Sigmoid colon (tissue), 4 donors: ENCODE results near the gene SAPCD1.

Source experiments
- CTCF ChIP-seq, 4 experiments: fragments of 450-650 bp in 3 of 4; fragments of 200-600 bp in 1 of 4; IDR thresholded peaks; one replicate each; pipeline ENCODE4 v1.5.1; 2016 to 2019; ENCODE audit warnings: antibody characterized with exemption in 4 of 4, mild to moderate bottlenecking in 3 of 4, moderate library complexity in 2 of 4
- POLR2A ChIP-seq, 2 donors: fragments of 450-650 bp; IDR thresholded peaks; one replicate each; pipeline ENCODE4 v1.6.1; 2016; ENCODE audit warnings: antibody characterized with exemption in 2 of 2, mild to moderate bottlenecking in 2 of 2, moderate library complexity in 2 of 2
- POLR2AphosphoS5 ChIP-seq, 4 donors: sonication (generic); formaldehyde crosslinking; IDR thresholded peaks; one replicate each; pipeline ENCODE4 v1.6.1; 2017; ENCODE audit warnings: antibody characterized with exemption in 4 of 4

- TF ChIP-seq POLR2A (IDR thresholded peaks at IDR 0.05) (no peak), CTCF (IDR thresholded peaks at IDR 0.05) (no peak), POLR2AphosphoS5 (IDR thresholded peaks at IDR 0.05) (no peak)
These were observed 21.8 kb upstream of the SAPCD1 start for GRCh38 chr6:31740397-31741223.
